ENCODE data around the gene COL1A2.
A peak's percentile ranks its signal among the peaks of the same experiment; 100 is the strongest.

The COL1A2 gene

GRCh38 chr7:94394437-94395140 lies at the start of gene COL1A2:
Gene COL1A2 (plus strand): TSS chr7:94394895. CDS start chr7:94395032, 137 bp downstream.
- Histone ChIP-seq H3K27me3 (ENCODE audit: insufficient read depth, low read depth, severe bottlenecking) (no peaks in the 10 kb centered on the region), H3K36me3 (no peaks in the 10 kb centered on the region), H3K9me3 (ENCODE audit: severe bottlenecking) (no peaks in the 10 kb centered on the region), H3K27ac (peak within 1 kb of the TSS; percentile 50), H3K4me3 (ENCODE audit: low read depth, low read length) (no peak within 1 kb of the TSS)
- TF ChIP-seq CTCF (IDR thresholded peaks at IDR 0.05; ENCODE audit: low read depth, low read length): no peak
- no peak for DNase-seq

- H3K9me3 ChIP-seq (ENCODE audit: severe bottlenecking): no peaks in the 10 kb centered on the region
- H3K27me3 ChIP-seq (ENCODE audit: insufficient read depth, low read depth, severe bottlenecking): no peaks in the 10 kb centered on the region
- no peak for DNase-seq
- no peak overlapping the region for H3K27ac ChIP-seq
- no peaks in the 10 kb centered on the region for H3K36me3 ChIP-seq
- no peak overlapping the region for H3K4me3 ChIP-seq (ENCODE audit: low read depth, low read length)
- TF ChIP-seq CTCF (IDR thresholded peaks at IDR 0.05; ENCODE audit: low read depth, low read length): no peak
Measured at GRCh38 chr7:94345907-94346306, 48.8 kb upstream of the COL1A2 start.

GRCh38 chr7:94348142-94348541 lies 46.6 kb upstream of the COL1A2 start:
- Histone ChIP-seq H3K4me3 (ENCODE audit: low read depth, low read length) (no peak overlapping the region), H3K27me3 (ENCODE audit: insufficient read depth, low read depth, severe bottlenecking) (no peaks in the 10 kb centered on the region), H3K36me3 (no peaks in the 10 kb centered on the region), H3K9me3 (ENCODE audit: severe bottlenecking) (no peaks in the 10 kb centered on the region), H3K27ac (no peak overlapping the region)
- no peak for TF ChIP-seq CTCF (IDR thresholded peaks at IDR 0.05; ENCODE audit: low read depth, low read length)
- DNase-seq: no peak

- Histone ChIP-seq H3K27me3 (ENCODE audit: insufficient read depth, low read depth, severe bottlenecking) (no peaks in the 10 kb centered on the region), H3K36me3 (no peaks in the 10 kb centered on the region), H3K27ac (no peak overlapping the region), H3K9me3 (ENCODE audit: severe bottlenecking) (no peaks in the 10 kb centered on the region), H3K4me3 (ENCODE audit: low read depth, low read length) (no peak overlapping the region)
- DNase-seq: no peak
- TF ChIP-seq CTCF (IDR thresholded peaks at IDR 0.05; ENCODE audit: low read depth, low read length): no peak
Measured at GRCh38 chr7:94350734-94351133, 44.0 kb upstream of the COL1A2 start.

- H3K27ac ChIP-seq: no peak overlapping the region
- H3K4me3 ChIP-seq (ENCODE audit: low read depth, low read length): no peak overlapping the region
- no peaks in the 10 kb centered on the region for H3K27me3 ChIP-seq (ENCODE audit: insufficient read depth, low read depth, severe bottlenecking)
- H3K9me3 ChIP-seq (ENCODE audit: severe bottlenecking): peaks cover 2% of the 10 kb centered on the region
- no peak for DNase-seq
- H3K36me3 ChIP-seq: no peaks in the 10 kb centered on the region
- no peak for TF ChIP-seq CTCF (IDR thresholded peaks at IDR 0.05; ENCODE audit: low read depth, low read length)
Measured at GRCh38 chr7:94351703-94352102, 43.0 kb upstream of the COL1A2 start.

- Histone ChIP-seq H3K27me3 (ENCODE audit: insufficient read depth, low read depth, severe bottlenecking) (no peaks in the 10 kb centered on the region), H3K27ac (no peak overlapping the region), H3K4me3 (ENCODE audit: low read depth, low read length) (no peak overlapping the region), H3K36me3 (no peaks in the 10 kb centered on the region), H3K9me3 (ENCODE audit: severe bottlenecking) (peaks cover 2% of the 10 kb centered on the region)
- no peak for DNase-seq
- TF ChIP-seq CTCF (IDR thresholded peaks at IDR 0.05; ENCODE audit: low read depth, low read length): no peak
Measured at GRCh38 chr7:94352887-94353286, 41.8 kb upstream of the COL1A2 start.

All from WERI-Rb-1 (cell line).